ENCODE data around the gene CROCC.

DNA sequence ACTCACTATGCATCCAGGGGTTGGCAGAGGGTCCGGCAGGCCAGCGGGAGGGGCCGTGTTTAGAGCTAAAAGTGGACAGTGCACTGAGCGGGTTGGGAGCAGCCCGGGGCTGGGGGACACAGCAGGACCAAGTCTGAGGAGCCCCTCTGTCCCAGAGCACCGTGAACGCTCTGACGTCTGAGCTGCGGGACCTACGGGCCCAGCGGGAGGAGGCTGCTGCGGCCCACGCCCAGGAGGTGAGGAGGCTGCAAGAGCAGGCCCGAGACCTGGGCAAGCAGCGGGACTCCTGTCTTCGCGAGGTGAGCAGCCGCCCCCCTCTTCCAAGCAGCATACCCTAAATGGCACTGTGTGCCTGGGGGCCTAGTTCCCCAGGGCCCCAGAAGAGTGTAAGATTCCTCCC is 32.8 kb downstream of the CROCC start:
- TF ChIP-seq, protein P1, sequence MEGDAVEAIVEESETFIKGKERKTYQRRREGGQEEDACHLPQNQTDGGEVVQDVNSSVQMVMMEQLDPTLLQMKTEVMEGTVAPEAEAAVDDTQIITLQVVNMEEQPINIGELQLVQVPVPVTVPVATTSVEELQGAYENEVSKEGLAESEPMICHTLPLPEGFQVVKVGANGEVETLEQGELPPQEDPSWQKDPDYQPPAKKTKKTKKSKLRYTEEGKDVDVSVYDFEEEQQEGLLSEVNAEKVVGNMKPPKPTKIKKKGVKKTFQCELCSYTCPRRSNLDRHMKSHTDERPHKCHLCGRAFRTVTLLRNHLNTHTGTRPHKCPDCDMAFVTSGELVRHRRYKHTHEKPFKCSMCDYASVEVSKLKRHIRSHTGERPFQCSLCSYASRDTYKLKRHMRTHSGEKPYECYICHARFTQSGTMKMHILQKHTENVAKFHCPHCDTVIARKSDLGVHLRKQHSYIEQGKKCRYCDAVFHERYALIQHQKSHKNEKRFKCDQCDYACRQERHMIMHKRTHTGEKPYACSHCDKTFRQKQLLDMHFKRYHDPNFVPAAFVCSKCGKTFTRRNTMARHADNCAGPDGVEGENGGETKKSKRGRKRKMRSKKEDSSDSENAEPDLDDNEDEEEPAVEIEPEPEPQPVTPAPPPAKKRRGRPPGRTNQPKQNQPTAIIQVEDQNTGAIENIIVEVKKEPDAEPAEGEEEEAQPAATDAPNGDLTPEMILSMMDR (IDR thresholded peaks at IDR 0.05) = no peak
- TF ChIP-seq POLR2A (IDR thresholded peaks at IDR 0.05) = no peak

Measured in uterus (tissue), 2 donors.